Stimulated activated CD8-positive, alpha-beta memory T cell treated with anti-CD3 and anti-CD28 coated beads, Interleukin-12 subunit alpha, Interleukin-12 subunit beta, amount 100 ng/mL, for 24 hours (primary cell): ENCODE measurements around the gene FZR1.
A peak's percentile ranks its signal among the peaks of the same experiment; 100 is the strongest.

Experiments
- DNase-seq: peaks from one replicate; pipeline ENCODE4 v3.0.0-alpha.2; 2020; ENCODE audit errors: extremely low read depth

The FZR1 gene

DNA sequence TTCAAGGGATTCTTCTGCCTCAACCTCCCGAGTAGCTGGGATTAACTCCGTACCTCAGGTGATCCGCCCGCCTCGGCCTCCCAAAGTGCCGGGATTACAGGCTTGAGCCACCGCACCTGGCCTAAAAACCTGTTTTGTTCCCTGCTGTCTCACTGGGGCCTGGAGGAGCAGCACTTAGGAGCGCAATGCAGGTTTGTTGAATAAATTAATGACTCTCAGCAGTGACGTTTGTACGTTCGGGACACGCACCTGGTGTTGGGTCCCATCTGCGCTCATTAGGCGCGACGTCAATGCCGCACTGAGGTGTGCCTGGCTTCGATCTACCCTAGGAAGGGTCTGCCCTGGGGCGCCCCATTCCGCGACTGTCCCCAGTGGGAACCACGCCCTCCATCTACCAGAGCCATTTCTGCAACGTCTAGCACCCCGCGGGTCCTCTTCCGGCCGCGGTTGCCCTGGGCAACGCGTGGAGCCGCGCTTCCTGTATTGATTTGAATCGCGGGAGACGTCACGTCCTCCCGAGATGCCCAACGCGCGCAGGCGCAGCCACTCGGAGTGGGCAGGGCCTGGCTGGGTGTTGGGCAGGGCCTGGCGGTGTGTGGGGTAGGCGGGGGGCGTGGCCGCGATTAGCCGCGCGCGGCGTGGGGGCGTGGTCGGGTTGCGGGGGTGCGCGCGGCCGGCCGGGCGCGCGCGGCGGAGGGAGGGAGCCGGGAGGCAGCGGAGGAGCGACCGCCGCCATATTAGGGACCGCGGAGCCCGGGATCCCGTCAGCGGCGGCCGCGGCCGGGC, at the start of gene FZR1:
Gene FZR1, plus strand, starts transcription at position 714 of the 786 bp plus-strand sequence. CDS start 16,679 bp downstream, outside the sequence.
- peak; percentile 96 for DNase-seq

DNA sequence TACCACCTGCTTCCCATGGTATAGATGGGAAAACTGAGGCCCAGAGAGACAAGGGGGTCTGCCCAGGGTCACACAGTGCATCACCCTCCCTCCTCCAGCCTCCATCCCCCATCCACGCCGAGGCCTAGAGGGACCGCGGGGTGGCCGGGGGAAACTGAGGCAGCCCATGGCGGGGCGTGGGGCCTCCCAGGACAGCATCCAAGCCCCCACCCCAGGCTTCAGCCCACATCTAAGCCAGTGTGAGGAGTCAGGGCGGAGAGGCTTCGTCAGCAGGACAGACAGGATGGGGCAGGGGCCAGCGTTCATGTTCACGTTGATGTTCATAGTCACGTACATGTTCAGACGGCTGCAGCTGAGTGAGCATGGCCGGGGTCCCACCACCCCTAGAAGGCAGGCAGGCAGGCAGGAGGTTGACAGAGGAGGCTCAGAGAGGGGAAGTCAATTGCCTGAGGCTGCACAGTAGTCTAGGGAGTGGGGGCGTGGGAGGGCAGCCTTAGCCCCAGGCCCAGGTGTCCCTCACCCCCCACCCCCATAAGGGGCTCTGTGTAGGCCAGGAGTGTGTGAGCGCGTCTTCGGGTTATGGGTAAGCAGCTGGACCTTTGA, 49.1 kb upstream of the FZR1 start:
- DNase-seq = no peak

DNA sequence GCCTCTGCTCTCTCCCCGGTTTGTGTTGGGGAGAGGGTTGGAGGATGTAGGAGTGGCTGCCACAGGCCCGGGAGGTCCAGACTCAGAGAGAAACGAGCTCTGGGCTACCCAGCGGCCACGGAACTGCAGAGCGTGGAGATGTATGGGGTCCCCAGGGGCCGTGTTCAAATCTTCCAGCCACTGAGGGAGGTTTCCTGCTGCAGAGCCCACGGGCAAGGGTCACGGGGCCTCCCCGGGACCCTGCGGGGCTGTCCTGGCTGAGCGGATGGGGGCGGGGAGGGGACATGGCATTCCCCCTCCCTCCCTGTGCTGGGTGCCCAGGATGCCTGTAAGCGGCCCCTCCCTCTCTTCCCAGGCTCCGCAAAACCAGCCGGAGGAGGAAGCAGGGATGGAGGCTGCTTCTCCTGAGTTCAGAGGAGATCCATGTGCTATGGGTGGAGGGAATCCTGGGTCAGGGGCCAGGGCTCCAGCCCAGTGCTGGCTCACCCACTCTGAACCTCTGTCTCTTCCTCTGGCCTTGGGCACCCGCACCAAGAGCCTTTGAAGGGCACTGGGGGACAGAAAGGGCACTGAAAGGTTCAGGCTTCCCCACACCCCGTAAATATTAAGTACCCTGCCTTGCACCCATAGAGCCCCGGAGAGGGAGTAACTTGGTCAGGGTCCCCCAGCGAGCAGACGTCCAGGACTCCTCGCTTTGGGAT, 48.4 kb upstream of the FZR1 start:
- DNase-seq = no peak

DNA sequence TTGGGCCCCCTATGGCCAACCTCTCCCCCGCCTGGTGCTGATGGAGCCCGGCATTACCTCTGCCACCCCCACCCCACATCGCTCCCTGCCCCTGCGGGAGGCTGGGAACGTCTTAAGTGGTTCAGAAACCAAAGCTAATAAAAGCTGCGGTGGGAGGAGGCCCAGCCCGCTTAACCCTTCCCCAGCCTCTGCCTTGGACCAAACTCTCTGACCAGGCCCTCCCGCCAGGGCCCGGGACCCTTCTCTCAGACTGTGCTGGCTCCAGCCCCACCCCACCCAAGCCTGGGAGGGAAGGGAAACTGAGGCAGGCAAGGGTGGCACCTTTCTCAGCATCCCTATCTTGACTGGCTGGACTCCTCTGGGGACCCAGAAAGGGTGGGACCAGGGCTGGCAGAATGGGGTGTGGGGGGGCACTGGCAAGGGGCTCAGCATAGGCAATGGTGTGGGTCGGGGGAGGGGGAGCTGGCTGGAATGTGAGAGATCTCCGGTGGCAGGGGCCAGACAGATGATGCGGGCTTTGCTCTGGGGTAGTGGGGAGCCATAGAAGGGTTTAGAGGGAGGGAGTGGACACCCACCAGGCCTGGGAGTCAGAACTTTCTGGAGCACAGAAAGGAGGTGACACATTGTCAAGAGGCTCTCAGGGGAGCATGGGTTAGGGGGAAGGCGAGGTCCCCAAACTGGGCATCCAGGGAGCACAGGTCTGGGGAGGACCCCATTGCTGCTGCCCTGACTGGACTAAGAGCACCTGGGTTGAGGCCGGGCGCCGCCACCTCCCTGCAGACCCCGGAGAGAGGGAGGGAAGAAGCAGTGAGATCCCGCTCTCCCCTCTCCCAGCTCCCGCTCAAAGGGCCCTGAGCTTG, 47.7 kb upstream of the FZR1 start:
- no peak for DNase-seq

DNA sequence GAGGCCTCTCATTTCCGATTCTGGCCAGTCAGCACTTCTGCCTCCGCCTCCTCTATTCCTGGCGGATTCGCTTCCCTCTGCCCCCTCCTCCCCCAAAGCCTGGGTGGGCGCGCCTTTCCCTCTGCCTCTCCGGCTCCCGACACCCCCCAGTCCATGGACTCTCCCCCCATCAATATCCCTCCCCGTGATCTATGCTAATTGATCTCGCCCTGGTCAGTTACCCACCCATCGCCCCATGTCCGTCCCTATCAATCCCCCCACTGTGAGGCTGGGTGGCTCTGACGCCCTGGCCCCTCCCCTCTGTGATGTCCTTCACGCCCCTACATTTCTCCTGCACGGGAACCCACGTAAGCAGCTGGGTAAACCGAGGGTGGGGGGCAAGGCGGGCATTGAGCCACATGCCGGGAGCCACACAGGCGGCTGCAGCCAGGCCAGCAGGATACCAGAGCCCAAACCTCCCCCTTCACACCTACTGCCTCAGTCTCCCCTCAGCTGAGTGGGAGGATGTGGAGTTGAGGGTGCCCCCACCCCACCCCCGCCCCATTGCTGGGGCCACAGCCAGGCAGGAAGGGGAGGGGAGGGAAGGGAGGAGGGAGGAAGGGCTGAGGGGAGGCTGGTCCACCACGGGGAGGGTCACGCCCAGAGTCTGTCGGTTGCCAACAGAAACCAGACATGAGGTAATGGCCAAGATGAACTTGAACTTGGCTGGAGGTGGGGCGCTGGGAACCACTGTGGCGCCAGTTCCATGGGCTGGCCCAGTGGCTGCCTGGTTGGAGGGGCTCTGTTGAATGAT, 46.8 kb upstream of the FZR1 start:
- DNase-seq = no peak

DNA sequence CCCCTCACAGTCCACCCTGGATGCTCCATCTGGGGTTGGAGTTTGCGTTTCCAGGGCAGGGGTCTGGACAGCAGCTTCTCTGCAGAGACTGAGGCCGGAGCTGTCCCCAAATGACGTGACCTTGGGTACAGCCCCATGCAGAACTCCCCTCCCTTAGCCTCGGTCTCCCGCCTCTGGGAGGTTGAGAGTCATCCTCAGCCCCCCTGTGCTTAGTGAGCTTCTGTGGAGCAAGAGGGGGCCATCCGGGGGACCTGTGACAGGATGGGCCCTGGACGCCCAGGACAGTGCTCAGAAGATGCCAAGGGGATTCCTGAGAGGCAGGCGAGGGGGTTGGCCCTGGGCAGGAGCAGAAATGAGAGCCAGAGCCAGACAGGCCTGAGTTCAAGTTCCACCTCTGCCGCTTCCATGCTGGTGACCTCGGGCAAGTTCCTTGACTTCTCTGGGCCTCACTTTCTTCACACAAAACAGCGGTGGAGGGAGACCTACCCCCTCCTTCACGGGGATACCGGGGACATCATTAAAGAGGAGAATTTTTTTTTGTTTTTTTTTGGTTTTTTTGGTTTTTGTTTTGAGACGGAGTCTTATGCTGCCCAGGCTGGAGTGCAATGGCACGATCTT, 46.0 kb upstream of the FZR1 start:
- DNase-seq = no peak

DNA sequence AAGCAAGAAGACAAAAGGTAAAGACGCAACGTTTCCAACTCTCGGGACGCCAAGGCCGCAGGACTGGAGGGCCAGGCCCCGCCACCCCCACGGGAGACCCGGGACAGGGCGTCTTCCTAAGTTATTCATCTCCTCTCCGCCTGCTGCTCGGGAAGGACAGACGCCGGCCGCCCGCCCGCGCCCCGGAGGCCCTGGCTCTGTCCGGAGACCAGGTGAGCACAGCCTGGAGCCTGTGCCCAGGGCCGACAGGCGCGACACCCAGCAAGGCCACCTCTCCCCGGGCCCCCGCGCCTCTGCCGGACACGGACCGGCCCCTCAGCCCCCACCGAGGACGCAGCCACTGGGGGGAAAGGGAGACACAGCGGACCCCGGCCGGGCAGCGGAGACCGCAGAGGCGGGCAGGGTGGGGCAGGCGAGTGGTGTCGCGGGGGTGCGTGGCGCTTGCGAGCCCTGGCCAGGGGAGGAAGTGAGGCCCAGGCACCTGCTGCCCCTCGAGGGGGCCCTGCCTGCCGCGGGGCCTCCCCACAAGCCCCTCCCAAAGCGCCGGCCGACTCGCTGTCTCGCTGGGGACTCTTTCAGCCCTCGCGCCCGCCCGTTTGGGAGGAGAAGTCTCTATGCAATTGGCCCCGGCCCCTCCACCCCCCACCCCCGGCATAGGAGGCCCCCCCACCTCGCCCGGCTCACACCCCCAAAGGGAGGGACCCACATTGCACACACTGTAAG, 43.0 kb upstream of the FZR1 start:
- no peak for DNase-seq

DNA sequence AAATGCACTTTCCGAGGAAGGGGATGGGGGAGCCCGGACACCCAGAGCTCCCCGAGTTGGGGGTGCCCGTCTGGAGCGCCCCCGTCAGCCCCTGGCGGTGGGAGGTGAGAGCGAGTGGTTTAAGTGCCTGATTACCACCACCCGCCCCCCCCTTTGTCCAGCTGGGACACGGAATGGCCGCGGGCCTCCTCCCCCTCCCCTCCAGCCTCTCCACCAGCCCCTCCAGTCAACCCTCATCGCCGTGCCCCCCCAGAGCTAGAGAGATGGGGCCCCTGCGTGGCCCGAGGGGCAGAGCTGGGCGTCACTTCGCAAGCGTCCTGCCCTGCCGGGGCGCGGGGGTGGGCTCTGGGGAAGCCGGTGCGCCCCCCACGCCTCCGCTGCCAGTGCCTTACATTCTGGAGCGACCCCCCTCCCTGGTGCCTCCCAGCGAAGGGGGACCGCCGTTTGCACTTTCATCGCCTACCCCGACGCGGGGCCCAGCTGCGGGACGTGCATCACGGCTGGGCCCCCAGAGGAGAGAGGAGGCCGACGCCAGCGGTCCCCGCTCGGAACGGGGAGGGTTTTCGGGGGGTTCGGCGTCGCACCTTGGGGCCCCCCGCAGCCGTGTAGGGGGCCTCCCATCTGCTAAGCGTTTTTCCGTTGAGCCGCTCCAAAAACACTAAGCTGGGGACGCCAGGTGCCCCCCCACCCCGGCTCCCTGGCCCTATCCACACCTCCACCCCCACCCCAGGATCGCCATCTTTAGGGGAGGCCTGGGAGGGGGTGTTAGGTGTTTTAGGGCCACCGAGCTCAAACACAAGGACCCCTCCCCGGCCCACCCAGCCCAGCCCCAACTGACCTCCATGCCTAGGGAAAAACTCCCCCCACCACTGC, 42.2 kb upstream of the FZR1 start:
- no peak for DNase-seq

DNA sequence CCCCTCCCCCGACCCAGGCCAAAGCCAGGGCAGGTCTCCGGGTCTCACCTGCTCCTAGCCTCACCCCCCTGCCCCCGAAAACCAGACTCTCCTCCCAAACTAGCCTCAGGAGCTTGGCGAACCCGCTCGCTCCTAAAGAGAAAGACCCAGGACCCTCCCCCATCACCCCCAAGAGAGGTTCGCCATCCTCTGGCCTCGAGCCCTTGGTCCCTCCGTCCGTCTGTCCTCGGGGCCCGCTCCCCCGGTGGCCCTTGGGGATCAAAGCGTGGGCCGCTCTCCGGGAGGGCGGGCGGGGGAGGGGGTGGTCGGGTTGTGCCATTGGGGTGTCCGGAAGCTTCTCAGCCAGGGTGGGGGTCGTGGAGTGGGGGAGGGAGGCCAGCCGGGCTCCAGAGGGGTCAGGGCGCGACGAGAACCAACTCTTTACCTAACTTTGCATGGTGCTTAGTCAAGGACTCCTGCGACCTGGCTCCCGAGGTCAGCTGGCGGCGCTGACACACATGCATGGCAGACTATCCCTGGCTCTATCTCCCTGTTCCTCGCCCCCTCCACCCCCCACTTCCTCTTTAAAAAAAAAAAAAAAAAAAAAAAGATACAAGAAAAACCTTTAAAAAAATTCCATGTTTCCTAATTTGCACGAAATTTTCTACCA, 41.4 kb upstream of the FZR1 start:
- no peak for DNase-seq

DNA sequence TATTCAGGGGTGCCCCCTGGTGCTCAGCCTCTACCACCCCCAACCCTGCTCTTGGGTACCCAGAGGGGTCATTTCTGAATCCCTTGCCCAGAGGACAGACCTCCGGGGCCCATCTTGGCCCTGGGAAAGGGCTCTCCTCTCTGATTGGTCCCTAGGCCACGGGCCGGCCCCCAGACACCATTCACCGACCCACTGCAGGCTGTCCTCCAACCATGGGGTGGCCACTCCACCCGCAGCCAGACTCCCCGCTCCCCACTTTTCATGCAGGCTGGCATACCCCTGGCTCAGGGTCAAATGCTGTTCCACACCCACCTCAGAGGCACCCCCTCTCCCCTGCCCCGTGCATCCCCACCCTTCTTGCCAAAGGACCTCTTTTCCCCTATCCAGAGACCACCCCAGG, 40.6 kb upstream of the FZR1 start:
- no peak for DNase-seq

DNA sequence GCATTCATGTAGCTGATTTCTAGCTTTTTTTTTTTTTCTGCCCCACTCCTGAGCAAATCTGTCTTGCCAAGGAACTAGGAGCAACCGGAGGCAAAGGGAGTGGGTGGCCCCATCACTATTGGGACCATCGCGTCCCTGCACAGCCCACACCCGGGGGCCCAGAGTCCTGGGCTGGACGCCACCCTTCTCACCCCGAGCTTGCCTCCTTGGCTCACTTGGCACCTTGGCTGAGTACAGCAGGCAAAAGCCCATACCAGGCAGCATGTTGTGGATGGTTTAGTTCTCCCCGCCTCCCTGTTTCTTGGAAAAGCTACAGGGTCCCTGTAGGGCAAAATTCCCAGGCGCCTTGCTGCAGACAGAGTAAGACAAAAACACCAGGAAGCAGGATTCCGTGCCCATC, 39.5 kb upstream of the FZR1 start:
- DNase-seq = no peak

DNA sequence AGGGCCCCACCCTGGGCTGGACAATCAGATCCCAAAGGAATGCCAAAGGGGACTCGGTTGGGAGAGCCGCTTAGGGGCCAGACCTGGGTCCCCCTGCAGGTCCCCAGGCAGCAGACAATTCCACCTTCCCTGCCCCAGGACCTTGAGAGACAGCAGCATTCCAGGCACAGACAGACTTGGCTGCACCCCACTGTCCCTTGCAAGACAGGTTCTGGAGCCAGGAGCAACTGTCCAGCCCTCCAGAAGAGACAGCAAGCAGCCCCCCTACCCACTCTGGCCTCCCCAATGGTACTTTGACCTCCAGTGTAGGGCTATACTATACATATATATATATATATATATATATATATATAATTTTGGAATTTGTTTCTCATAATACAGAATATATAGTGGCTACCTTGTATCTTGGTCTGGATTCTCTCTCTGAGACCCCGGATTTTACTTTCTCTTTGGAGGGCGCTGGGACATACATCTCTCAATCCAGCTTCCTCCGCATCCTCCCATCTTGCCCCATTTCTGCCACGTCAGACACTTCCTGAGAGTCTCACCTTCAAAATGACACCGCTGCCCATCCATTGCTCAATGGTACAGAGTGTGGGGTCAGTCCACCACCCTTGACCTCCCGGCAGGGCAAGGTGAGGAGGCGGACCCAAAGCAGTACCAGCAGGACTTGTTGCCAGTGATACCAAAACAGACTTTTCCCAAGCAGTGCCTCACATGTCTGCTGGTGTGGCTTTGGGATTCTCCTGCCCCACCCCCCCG, 38.5 kb upstream of the FZR1 start:
- DNase-seq = no peak

DNA sequence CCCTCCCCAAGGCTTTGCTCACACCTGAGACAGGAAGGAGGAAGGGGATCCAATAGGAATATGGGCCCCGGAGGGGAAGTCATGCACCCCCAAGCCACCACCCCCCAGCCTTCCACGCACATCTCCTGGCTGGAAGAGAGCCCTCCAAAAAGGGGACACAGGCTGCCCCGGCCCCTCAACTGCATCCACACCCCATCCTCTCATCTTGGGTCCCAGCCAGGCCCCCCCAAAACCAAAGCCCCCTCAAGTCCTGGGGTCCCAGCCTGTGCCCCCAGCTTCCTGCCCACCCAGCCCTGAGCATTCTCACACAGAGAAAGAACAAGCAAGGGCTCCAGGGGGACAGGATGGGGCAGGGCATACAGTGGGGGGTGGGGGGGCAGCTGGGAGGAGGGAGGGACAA, 37.9 kb upstream of the FZR1 start:
- DNase-seq = no peak

DNA sequence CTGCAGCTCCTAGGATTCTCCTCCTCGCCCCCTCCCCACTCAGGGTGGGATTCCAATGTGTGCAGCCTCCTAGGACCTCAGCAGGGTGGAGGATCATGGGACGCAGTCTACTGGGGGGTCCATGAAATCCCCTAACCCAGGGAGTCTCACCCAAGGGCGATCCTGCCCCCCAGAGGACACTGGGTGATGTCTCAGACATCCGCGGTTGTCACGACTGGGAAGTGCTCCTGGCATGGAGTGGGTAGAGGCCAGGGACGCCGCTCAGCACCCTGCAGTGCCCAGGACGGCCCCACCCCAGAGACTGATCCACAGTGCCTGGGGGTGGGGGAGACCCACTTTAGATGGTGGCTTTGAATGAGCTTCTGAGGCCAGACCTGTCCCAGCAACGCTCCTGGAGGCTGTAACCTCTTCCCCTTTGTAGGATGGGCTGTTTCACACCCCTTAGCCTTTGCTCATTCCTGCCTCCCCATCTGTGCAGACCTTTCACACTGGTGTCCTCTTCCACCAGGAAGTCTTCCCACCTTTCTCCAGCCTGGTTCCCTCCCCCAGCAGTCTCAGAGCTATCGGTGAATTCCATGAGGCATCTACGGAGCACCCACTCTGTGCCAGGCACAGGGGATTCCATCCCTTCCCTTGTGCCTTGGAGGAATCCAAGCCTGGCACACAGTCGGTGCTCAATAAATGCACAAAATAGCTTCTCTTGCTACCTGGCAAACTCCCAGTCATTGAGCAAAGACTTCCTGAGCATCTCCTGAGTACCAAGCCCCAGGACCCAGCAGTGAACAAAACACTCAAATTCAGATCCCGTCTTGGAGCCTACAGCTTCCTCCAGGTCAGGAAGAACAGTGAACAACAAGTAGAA, 36.2 kb upstream of the FZR1 start:
- DNase-seq = no peak

DNA sequence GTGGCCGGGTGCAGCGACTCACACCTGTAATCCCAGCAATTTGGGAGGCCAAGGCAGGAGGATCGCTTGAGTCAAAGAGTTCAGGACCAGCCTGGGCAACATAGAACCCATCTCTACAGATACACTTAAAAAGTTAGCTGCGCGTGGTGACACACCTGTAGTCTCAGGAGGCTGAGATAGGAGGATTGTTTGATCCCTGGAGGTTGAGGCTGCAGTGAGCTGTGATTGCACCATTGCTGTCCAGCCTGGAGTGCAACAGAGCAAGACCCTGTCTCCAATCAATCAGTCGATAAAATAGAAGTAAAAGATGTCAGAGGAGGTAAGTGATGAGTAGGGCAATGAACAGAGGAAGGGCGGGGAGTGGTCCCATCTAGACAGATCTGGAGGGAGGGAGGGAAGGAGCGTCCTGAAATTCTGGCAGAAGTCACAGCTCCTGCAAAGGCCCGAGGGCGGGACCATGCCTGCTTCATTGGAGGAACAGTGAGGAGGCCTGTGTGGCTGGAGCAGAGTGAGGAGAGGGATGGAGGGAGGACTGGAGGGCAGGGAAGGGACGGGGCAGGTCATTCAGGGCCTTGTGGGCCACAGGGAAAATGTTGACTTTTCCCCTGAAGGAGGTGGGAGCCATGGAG, 35.5 kb upstream of the FZR1 start:
- DNase-seq = no peak

DNA sequence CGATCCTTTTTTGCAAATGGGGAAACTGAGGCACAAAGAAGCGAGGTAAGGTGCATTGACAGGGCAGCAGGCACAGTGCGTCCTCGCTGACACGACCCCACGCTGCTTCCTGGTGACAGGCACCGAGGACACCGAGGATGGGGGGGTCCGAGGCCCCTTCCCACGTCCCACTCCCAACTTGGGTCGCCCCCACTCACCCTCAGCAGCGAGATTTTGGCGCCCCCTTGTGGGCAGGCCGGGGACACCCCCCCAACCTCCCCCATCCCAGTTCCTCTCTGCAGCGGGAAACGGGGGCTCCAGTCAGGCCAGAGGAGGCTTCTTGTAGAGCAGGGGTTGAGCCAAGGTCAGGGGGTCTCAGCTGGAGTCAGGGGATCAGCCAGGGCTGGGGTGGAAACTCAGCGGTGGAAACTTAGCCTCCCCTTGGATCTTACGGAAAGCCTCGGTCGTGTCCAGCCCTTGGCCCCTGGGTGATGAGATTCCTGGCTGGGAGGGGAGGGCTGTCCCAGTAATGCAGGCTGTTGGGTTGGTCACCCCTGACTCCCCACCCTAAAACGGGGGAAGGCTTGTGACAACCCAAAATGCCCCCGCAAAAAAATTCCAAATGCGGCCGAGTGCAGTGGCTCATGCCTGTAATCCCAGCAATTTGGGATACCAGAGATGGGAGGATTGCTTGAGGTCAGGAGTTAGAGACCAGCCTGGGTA, 34.0 kb upstream of the FZR1 start:
- no peak for DNase-seq
